HPDE6-E6E7 (cell line): ENCODE results near the gene BCAR3.
"Not testable (repeated sequence)": the region's sequence is repeated elsewhere in the genome, so short reads cannot be mapped to it uniquely, and the experiment has no call there.

Source experiments
- DNase-seq: peaks from one replicate; pipeline ENCODE4 v3.0.0; 2011; ENCODE audit warnings: missing footprints; ENCODE audit errors: extremely low spot score

BCAR3 gene

GRCh38 chr1:93669369-93669768 lies 12.3 kb downstream of the BCAR3 start:
- DNase-seq, result no peak

DNA sequence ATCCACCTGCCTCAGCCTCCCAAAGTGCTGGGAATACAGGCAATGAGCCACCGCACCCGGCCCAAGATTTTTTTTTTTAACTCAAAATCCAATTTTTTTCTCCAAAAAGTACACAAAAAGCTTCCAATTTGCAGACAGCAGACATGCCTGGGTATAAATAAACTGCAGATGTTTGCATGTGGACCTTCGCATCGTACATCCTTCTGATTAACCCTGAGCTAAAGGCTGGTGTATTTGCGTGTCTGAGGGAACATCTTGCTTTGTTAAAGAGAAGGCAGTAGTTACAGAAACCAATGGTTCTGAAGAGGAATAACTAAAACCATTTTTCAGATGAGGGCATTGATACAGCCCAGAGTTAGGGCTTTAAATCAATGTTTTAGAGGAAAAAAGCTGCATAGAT lies 12.7 kb downstream of the BCAR3 start:
- no peak for DNase-seq

- no peak for DNase-seq
These were observed 13.5 kb downstream of the BCAR3 start for GRCh38 chr1:93668121-93668520.

DNA sequence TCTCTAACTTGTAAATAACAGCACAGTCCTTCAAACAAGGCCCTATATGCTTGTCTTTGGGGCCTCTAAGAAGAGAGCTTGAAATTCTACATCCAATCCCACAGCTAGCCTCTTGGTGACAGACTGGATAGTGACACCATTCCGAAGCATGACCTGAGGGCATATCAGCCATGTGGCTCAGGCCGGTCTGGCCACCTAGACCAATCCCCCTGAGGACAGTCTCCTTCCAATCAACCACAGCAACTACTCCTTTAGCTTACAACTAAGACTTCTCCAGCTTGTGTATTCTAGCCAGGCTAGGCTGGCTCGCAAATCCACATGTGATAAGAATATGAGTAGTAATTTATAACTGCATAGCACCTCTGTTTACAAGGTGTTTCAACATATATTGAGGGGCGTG lies 14.0 kb downstream of the BCAR3 start:
- DNase-seq, result no peak

GRCh38 chr1:93666613-93667384 lies 14.8 kb downstream of the BCAR3 start:
- no peak for DNase-seq

DNA sequence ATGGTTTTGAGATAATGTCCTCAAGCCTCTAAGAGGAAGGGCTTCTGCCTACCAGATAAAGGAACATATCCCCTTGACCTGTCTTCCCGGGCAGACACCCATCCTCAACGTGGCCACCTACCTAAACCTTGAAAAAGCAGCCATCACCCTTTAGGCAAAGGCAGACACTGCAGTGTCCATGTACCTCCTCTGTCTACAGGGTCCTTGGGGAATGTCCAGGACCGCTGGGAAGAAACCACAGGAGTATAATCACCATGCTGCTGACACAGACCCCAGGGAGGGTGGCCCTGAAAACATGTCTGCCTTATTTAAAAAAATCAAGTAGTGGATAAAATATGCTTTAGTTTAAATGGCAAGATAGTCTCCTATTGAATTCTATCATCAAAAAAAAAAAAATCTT lies 16.6 kb downstream of the BCAR3 start:
- no peak for DNase-seq

DNA sequence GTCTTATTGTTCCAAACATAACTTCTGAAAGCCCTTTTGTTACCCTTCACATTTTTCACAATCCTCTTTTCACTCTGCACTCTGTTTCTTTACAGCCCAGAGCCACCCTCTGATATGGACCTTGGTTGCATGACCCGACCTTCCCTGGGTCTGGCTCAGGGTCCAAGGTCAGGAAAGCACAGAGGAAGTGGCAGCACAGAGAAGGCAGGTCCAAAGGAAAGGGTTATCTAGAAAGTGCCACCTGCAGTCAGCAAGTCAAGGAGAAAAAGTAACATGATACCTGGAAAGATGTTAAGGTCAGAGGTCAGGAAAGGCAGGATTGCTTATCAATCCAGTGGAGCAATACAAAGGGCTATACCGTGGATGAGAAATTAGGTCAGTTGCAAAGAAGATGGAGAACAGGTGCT lies 18.4 kb downstream of the BCAR3 start:
- DNase-seq, result no peak

DNA sequence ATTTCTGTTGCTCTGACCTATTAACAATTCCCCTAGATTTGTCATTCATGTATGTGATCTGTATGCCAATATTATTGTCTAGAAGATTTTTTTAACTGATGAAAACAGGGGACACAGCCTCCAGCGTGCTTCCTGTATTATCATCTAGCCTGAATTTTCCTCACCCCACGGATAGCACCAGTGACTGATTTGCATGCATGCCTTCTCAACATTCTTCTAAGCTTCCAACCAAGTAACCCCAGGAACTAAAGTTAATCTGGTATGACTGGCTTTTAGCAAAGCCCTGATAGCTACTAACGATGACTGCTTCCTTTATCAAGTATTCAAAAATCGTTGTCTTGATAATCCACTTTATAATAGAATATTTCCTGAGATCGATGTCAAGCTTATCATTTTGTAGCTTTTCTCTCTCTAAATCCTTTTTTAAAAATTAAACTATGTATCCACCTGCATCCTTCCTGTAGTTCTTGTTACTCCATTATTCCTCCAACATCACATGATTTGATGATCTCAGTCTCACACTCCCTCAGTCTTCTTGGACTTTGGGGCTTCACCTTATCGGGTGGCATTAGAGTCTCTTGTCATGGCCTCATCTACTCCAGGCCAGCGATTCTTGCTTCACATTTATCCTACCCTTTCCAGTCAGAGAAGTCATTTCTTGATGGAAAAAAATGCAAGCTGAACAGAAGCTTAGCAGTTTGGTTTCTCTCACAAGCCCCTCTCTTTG lies 19.0 kb downstream of the BCAR3 start:
- no peak for DNase-seq

DNA sequence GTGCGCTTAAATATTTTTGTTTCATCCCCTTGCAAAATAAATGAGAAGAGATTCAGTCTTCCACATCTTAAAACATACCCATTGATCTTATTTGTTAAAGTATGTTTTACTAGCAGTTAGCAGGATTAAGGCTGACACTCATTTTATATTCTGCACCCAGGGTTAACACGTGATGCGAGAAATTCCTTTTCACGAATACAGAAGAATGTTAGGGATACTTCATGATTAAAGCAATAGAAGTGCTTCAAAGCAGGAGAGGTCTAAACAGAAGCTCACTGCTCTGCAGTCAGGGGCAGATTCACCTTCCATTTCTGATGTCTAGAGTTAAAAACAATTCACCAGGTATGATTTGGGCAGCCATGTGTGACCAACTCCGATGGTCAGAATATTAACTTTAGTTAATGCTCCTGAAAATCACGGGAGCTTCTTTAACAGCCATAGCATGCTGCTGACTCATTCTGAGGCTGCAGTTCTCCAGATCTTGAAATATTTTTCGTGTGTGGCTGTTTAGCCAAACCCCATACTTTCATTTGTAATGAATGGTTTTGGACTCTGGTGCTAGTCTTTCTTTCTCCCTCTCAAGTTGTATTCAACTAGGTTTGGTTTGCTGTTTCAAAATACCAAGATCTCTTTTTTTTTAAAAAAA lies 19.7 kb downstream of the BCAR3 start:
- no peak for DNase-seq

GRCh38 chr1:93661341-93661740 lies 20.3 kb downstream of the BCAR3 start:
- not testable (repeated sequence) for DNase-seq

GRCh38 chr1:93659822-93660503 lies 21.7 kb downstream of the BCAR3 start:
- no peak for DNase-seq

DNA sequence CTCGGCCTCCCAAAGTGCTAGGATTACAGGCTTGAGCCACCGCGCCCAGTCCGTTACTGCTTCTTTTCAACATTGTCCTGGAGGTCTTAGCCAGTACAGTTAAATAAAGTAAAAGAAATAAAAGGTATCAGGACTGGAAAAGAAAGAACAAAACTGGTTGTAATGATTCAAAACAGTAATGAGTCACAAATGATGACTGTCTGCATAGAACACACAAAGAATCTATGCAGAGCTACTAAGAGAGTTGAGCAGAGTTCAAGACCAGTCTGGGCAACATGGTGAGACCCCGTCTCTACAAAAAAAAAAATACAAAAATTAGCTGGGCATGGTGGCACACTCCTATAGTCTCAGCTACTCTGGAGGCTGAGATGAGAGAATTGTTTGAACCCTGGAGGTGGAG lies 23.4 kb downstream of the BCAR3 start:
- no peak for DNase-seq

- no peak for DNase-seq
These were observed 25.1 kb downstream of the BCAR3 start for GRCh38 chr1:93656491-93656890.

DNA sequence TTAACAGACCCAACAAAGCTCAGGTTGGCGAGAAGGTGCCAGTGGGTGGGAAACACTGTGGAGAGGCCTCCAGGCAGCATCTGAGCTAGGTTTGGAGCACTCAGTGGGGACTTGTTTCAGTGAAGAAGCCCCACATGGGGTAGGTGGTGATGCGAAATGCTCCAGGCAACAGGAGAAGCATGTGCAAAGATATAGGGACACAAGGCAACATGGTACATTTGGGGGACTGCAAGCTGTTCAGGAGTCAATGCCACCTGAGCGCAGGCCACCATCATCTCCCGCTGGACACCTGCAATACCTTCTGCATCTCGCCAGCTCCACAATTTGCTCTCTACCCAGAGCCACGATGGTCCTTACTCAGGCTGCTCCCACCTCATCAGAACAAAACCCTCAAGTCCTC lies 28.0 kb downstream of the BCAR3 start:
- no peak for DNase-seq

GRCh38 chr1:93652323-93652949 lies 29.2 kb downstream of the BCAR3 start:
- DNase-seq, result no peak

- no peak for DNase-seq
These were observed 29.9 kb downstream of the BCAR3 start for GRCh38 chr1:93651695-93652094.

DNA sequence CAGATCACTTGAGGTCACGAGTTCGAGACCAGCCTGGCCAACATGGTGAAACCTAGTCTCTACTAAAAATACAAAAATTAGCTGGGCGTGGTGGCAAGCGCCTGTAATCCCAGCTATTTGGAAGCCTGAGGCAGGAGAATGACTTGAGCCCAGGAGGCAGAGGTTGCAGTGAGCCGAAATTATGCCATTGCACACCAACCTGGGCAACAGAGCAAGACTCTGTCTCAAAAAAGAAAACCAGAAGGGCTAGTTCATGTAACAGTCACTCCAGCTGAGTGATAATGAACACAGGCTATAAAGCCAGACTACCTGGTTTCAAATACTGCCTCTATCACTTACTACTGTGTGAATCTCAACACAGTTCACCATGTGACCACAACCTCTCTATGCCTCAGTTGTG lies 31.5 kb downstream of the BCAR3 start:
- not testable (repeated sequence) for DNase-seq

GRCh38 chr1:93649231-93649630 lies 32.4 kb downstream of the BCAR3 start:
- no peak for DNase-seq

DNA sequence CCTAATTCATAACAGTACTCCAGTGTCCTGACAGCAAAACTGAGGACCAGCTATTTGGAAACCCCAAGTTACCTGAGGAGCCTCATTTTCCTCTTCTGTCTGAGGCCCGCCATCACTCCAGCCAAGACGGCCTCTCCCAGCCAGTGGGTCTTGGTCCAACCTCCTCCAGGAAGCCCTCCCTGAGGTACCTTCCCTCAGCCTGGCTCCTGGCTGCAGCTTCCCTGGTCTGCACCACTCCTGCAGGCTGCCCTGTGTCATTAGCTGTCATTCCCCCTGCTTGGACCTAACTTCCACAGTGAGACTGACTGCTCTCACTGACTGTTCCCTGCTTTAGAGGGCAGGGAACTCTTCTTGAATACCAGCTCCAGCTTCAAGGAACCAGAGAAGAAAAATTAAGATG lies 33.0 kb downstream of the BCAR3 start:
- DNase-seq, result no peak

GRCh38 chr1:93641527-93641926 lies 40.1 kb downstream of the BCAR3 start:
- DNase-seq, result no peak

GRCh38 chr1:93640656-93641440 lies 40.8 kb downstream of the BCAR3 start:
- no peak for DNase-seq
